H9 (cell line): Measurements from ENCODE around the gene LHPP. TPM values are rescaled to one million over a fixed set of nuclear protein-coding genes. Genes with fewer than 3 reads are reported as not detected.
A peak's percentile ranks its signal among the peaks of the same experiment; 100 is the strongest.

ENCODE experiments used
- DNase-seq: peaks from one replicate; pipeline ENCODE4 v3.0.0-alpha.2; 2017
- H2AFZ ChIP-seq: one replicate; pipeline ENCODE4 v1.6.1; 2013; ENCODE audit warnings: mild to moderate bottlenecking, low read length, control low read depth, moderate library complexity
- H2AK5ac ChIP-seq: 2 replicates; pipeline ENCODE4 v1.6.1; 2013; ENCODE audit warnings: low read length, control low read depth, mixed read lengths; ENCODE audit not compliant: insufficient read length
- H2BK120ac ChIP-seq: one replicate; pipeline ENCODE4 v1.6.1; 2013; ENCODE audit warnings: low read depth, mild to moderate bottlenecking, low read length, control low read depth, inconsistent platforms; ENCODE audit not compliant: poor library complexity, severe bottlenecking
- H2BK12ac ChIP-seq: 2 replicates; pipeline ENCODE4 v1.6.1; 2013; ENCODE audit warnings: low read length, control low read depth, mixed read lengths, low read depth; ENCODE audit not compliant: insufficient read length
- H2BK15ac ChIP-seq: 2 replicates; pipeline ENCODE4 v1.6.1; 2013; ENCODE audit warnings: low read depth, low read length, control low read depth
- H2BK20ac ChIP-seq: one replicate; pipeline ENCODE4 v1.6.1; 2013; ENCODE audit warnings: low read depth, mild to moderate bottlenecking, low read length, control low read depth, inconsistent platforms; ENCODE audit not compliant: poor library complexity, severe bottlenecking
- H2BK5ac ChIP-seq: 2 replicates; pipeline ENCODE4 v1.6.1; 2013; ENCODE audit warnings: low read length, control low read depth, mixed read lengths; ENCODE audit not compliant: insufficient read length
- H3K14ac ChIP-seq: 2 replicates; pipeline ENCODE4 v1.6.1; 2013; ENCODE audit warnings: low read length, control low read depth; ENCODE audit not compliant: insufficient read depth
- H3K18ac ChIP-seq: 2 replicates; pipeline ENCODE4 v1.6.1; 2013; ENCODE audit warnings: low read depth, mild to moderate bottlenecking, mixed read lengths, low read length, control low read depth; ENCODE audit not compliant: insufficient read length
- H3K23ac ChIP-seq: 2 replicates; pipeline ENCODE4 v1.6.1; 2013; ENCODE audit warnings: low read length, control low read depth, mixed read lengths, low read depth; ENCODE audit not compliant: insufficient read length
- H3K23me2 ChIP-seq: 2 replicates; pipeline ENCODE4 v1.6.1; 2013; ENCODE audit warnings: low read depth, mild to moderate bottlenecking, mixed read lengths, low read length, control low read depth; ENCODE audit not compliant: insufficient read length, poor library complexity, severe bottlenecking
- H3K27ac ChIP-seq: 2 replicates; pipeline ENCODE4 v1.5.1; 2013; ENCODE audit warnings: low read length, control low read depth, mixed read lengths, low read depth; ENCODE audit not compliant: insufficient read length
- H3K27me3 ChIP-seq: 2 replicates; pipeline ENCODE4 v1.6.1; 2013; ENCODE audit warnings: low read length, control low read depth, inconsistent platforms; ENCODE audit not compliant: insufficient read depth
- H3K4ac ChIP-seq: 2 replicates; pipeline ENCODE4 v1.6.1; 2013; ENCODE audit warnings: low read depth, mild to moderate bottlenecking, control low read depth, inconsistent platforms, low read length, moderate library complexity
- H3K4me1 ChIP-seq: 2 replicates; pipeline ENCODE4 v1.6.1; 2013; ENCODE audit warnings: low read length, control low read depth, inconsistent platforms; ENCODE audit not compliant: insufficient read depth
- H3K4me2 ChIP-seq: 2 replicates; pipeline ENCODE4 v1.6.1; 2013; ENCODE audit warnings: low read length, control low read depth, mixed read lengths; ENCODE audit not compliant: insufficient read length, insufficient read depth
- H3K56ac ChIP-seq: 2 replicates; pipeline ENCODE4 v1.6.1; 2013; ENCODE audit warnings: low read depth, mild to moderate bottlenecking, mixed read lengths, low read length, control low read depth; ENCODE audit not compliant: insufficient read length
- H3K79me1 ChIP-seq: 2 replicates; pipeline ENCODE4 v1.6.1; 2013; ENCODE audit warnings: low read depth, mild to moderate bottlenecking, moderate library complexity, low read length, control low read depth, inconsistent platforms; ENCODE audit not compliant: insufficient read depth, poor library complexity, severe bottlenecking
- H3K79me2 ChIP-seq: 2 replicates; pipeline ENCODE4 v1.6.1; 2013; ENCODE audit warnings: low read length, control low read depth, inconsistent platforms; ENCODE audit not compliant: insufficient read depth
- H3K9ac ChIP-seq: 2 replicates; pipeline ENCODE4 v1.6.1; 2013; ENCODE audit warnings: low read length, control low read depth, mixed read lengths; ENCODE audit not compliant: insufficient read length; ENCODE audit errors: extremely low read depth
- H3K9me3 ChIP-seq: one replicate; pipeline ENCODE4 v1.6.1; 2013; ENCODE audit warnings: low read depth, low read length, inconsistent platforms; ENCODE audit not compliant: control insufficient read depth
- H3T11ph ChIP-seq: one replicate; pipeline ENCODE4 v1.6.1; 2013; ENCODE audit warnings: mild to moderate bottlenecking, low read length, control low read depth, inconsistent platforms
- H4K20me1 ChIP-seq: one replicate; pipeline ENCODE4 v1.6.1; 2013; ENCODE audit not compliant: control insufficient read depth, insufficient read length, insufficient read depth
- H4K5ac ChIP-seq: 2 replicates; pipeline ENCODE4 v1.6.1; 2013; ENCODE audit warnings: low read depth, mild to moderate bottlenecking, mixed read lengths, low read length, control low read depth; ENCODE audit not compliant: insufficient read length
- H4K8ac ChIP-seq: replicated peaks from 2 replicates; pipeline ENCODE4 v1.6.1; 2013; ENCODE audit warnings: low read length, control low read depth, mixed read lengths, low read depth; ENCODE audit not compliant: insufficient read length
- H4K91ac ChIP-seq: 2 replicates; pipeline ENCODE4 v1.6.1; 2013; ENCODE audit warnings: low read depth, mild to moderate bottlenecking, moderate library complexity, mixed read lengths, low read length, control low read depth; ENCODE audit not compliant: insufficient read length
- H3K27ac Mint-ChIP-seq, 3 experiments: 2 replicates in 2 of 3; 3 replicates in 1 of 3; pipeline ENCODE4 v1.8.0; 2020 to 2021; ENCODE audit warnings: mixed read lengths in 3 of 3, mild to moderate bottlenecking in 1 of 3, moderate library complexity in 1 of 3
- H3K27me3 Mint-ChIP-seq: 2 replicates; pipeline ENCODE4 v1.8.0; 2021; ENCODE audit warnings: low read depth, mild to moderate bottlenecking, moderate library complexity, mixed read lengths
- H3K36me3 Mint-ChIP-seq, 3 experiments: 2 replicates in 2 of 3; 3 replicates in 1 of 3; pipeline ENCODE4 v1.8.0; 2020 to 2021; ENCODE audit warnings: low read depth in 3 of 3, mixed read lengths in 3 of 3; ENCODE audit not compliant: insufficient read depth in 1 of 3
- H3K4me1 Mint-ChIP-seq, 2 experiments: 2 replicates each; pipeline ENCODE4 v1.8.0; 2020; ENCODE audit warnings: mixed read lengths in 2 of 2
- H3K4me3 Mint-ChIP-seq, 2 experiments: 2 replicates in 1 of 2; 3 replicates in 1 of 2; pipeline ENCODE4 v1.8.0; 2020 to 2021; ENCODE audit warnings: mild to moderate bottlenecking in 2 of 2, mixed read lengths in 2 of 2, moderate library complexity in 1 of 2
- H3K9me3 Mint-ChIP-seq, 2 experiments: 2 replicates in 1 of 2; 3 replicates in 1 of 2; pipeline ENCODE4 v1.8.0; 2020; ENCODE audit warnings: mild to moderate bottlenecking in 2 of 2, mixed read lengths in 2 of 2, moderate library complexity in 1 of 2
- CTCF ChIP-seq: fragments of 200-600 bp; sonication (generic); conservative IDR thresholded peaks from 3 replicates; pipeline ENCODE4 v1.8.0; 2021; ENCODE audit warnings: antibody characterized with exemption, mild to moderate bottlenecking
- WGBS: extraction: QIAGEN DNeasy Blood & Tissue Kit; methylation state at CpG from one replicate; pipeline ENCODE4 v1.1.7; 2013; ENCODE audit warnings: missing lambda C conversion rate, low lambda C conversion rate, mixed read lengths; ENCODE audit not compliant: insufficient read length; ENCODE audit errors: extremely low coverage; 5-methylcytosine and 5-hydroxymethylcytosine counted together
- total RNA-seq: library from RNA; stranded (reverse); gene quantifications from 2 replicates; pipeline ENCODE4 v1.2.1, GENCODE V29; 2021

The LHPP gene
- total RNA-seq, 1 experiment from 2014 or later, result 29.6 TPM

GRCh38 chr10:124645467-124646095 lies 184.0 kb downstream of the LHPP start:
- no peaks in the 10 kb centered on the region for H3K27me3 Mint-ChIP-seq
- Histone ChIP-seq H3K4me2 (no peak overlapping the region), H2BK15ac (no peak overlapping the region), H3K4me1 (peaks cover 4% of the 10 kb centered on the region; the same call in 1 of the 2 replicates), H3K4ac (no peak overlapping the region), H3K23me2 (no peaks in the 10 kb centered on the region), H3K14ac (no peak overlapping the region; the same call in 1 of the 2 replicates), H3K79me1 (no peaks in the 10 kb centered on the region), H3K9ac (no peak overlapping the region), H2BK5ac (no peak overlapping the region), H3K18ac (no peak overlapping the region), H2BK12ac (no peak overlapping the region), H4K91ac (no peak overlapping the region), H3K79me2 (no peaks in the 10 kb centered on the region), H4K8ac (no peak overlapping the region), H4K20me1 (peaks cover 2% of the 10 kb centered on the region), H3K23ac (no peak overlapping the region), H4K5ac (no peak overlapping the region), H2BK120ac (no peak overlapping the region), H3T11ph (no peak overlapping the region), H3K27ac (no peak overlapping the region), H3K9me3 (no peaks in the 10 kb centered on the region), H3K56ac (no peak overlapping the region), H2AFZ (no peak overlapping the region), H2AK5ac (no peak overlapping the region), H2BK20ac (no peak overlapping the region), H3K27me3 (no peaks in the 10 kb centered on the region)
- H3K27ac Mint-ChIP-seq, result peak overlapping the region in 2 of 3 experiments; percentile 23 to 54; a peak in 2 of 7 replicates
- 0 out of 7 replicates have a peak, but pooled peaks cover 0 to 2% (median 0%) of the 10 kb centered on the region in 3 experiments for H3K36me3 Mint-ChIP-seq
- no CpG with 5 or more reads among the region's 13 CpGs for WGBS
- H3K4me1 Mint-ChIP-seq, result peaks cover 25 to 35% of the 10 kb centered on the region in 2 experiments
- no peaks in the 10 kb centered on the region for H3K9me3 Mint-ChIP-seq
- no peak for DNase-seq
- TF ChIP-seq CTCF, result no peak
- H3K4me3 Mint-ChIP-seq, result no peak overlapping the region
